Muscle of back (tissue), 11 donors: Measurements from ENCODE around the gene IPO8. TPM values are rescaled to one million over a fixed set of nuclear protein-coding genes. Genes with fewer than 3 reads are reported as not detected.
"Not testable (repeated sequence)": the region's sequence is repeated elsewhere in the genome, so short reads cannot be mapped to it uniquely, and the experiment has no call there.

Experiments used
- DNase-seq, 3 donors: peaks; one replicate each; pipeline versions ENCODE4 v3.0.0 to v3.0.0-alpha.2; 2013
- polyA plus RNA-seq, 10 donors: library from polyadenylated mRNA; unstranded; fragments of 120-200 nt; gene quantifications; one replicate each; pipeline ENCODE4 v1.2.1, GENCODE V29; 2013; ENCODE audit not compliant: insufficient read length in 10 of 10

The IPO8 gene
- polyA plus RNA-seq, 10 donors = 21.7 to 37.8 (median 30.4) TPM

DNA sequence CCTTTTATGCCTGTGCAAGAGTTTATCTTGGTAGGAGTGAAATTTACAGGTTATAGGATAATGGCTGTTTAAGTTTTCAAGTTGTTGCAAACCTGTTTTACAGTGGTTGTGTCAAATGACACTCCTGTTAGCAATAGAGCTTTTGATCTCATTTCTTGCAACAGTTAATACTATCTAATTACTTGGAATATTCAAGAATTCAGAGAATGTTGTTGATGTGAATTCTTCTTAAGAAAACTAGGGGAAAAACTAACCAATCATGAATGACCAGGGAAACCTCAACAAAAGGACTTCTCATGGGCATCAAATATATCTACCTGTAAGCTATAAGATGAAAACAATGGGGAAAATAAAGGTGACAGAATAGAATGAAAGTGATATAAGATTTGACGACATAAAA, 85.0 kb downstream of the IPO8 start:
- DNase-seq = no peak

DNA sequence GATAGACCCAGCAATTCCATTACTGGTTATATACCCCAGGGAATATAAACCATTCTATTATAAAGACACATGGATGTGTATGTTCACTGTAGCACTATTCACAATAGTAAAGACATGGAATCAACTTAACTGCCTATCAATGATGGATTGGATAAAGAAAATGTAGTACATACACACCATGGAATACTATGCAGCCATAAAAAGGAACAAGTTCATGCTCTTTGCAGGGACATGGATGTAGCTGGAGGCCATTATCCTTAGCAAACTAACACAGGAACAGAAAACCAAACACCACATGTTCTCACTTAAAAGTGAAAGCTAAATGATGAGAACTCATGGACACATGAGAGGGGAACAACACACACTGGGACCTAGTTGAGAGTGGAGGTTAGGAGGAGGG, 85.8 kb downstream of the IPO8 start:
- not testable (repeated sequence) for DNase-seq

DNA sequence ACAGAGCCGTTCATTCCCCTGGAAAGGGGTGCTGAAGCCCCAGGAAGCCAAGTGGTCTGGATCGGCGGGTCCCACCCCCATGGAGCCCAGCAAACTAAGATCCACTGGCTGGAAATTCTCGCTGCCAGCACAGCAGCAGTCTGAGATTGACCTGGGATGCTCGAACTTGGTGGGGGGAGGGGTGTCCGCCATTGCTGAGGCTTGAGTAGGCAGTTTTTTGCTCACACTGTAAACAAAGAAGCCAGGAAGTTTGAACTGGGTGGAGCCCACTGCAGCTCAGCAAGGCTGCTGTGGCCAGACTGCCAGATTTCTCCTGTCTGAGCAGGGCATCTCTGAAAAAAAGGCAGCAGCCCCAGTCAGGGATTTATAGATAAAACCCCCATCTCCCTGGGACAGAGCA, 91.4 kb downstream of the IPO8 start:
- DNase-seq = not testable (repeated sequence)

DNA sequence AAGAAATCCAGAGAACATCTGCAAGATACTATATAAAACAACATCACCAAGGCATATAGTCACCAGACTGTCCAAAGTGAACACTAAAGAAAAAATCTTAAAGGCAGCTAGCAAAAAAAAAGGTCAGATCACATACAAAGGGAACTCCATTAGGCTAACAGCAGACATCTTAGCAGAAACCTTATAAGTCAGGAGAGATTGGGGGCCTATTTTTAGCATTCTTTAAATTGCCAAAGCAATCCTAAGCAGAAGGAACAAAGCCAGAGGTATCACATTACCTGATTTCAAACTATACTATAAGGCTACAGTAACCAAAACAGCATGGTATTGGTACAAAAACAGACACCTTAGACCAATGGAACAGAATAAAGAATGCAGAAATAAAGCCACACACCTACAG, 92.5 kb downstream of the IPO8 start:
- no peak for DNase-seq

DNA sequence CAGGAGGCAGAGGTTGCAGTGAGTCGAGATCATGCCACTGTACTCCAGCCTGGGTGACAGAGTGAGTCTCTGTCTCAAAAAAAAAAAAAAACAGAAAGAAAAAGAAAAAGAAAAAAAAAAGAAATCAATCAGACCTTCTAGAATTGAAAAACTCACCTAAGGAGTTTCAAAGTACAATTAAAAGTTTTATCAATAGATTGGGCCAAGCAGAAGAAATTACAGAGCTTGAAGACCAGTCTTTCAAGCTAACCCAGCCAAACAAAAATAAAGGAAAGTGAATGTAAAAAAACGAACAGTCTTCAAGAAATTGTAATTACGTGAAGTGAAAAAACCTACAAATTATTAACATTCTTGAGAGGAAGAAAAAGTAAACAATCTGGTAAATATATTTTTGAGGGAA, 93.0 kb downstream of the IPO8 start:
- DNase-seq = no peak

DNA sequence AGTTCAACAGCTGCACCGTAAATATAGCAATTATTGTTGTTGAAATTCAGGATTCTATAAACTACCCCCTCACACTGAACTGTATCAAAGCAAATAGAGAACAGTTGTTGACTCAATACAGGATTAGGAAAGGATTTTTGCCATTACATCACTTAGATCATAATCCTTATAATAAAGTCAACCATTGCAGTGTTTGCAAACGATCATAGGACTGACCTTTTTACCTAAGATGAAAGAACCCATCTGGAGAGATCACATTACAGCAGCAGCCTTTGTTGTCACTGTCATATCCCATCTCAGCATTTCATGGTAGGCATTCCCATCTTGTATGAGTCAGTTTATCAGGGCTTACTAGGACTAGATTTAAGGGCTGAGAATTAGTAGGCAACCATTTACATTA, 96.1 kb downstream of the IPO8 start:
- peak; percentile 25 to 51 (median 47) for DNase-seq

DNA sequence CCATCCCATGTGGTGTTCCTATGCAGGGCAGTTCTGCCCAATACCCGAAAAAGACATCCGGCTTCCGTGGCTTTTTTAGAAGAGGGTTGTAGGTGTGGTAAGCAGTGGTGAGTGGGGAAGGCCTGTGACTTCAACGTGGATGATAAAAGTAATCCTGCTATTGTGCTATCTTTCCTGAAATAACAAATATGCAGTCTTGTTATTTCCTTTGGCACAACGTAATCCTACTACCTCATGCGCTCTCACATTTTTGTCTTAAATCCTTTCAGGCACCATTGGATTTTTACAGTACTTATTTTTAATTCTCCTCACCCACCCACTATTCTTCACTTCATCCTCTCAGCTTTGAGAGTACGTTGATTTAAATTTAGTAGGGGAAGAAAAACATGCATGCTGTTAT, 96.8 kb downstream of the IPO8 start:
- DNase-seq = no peak

DNA sequence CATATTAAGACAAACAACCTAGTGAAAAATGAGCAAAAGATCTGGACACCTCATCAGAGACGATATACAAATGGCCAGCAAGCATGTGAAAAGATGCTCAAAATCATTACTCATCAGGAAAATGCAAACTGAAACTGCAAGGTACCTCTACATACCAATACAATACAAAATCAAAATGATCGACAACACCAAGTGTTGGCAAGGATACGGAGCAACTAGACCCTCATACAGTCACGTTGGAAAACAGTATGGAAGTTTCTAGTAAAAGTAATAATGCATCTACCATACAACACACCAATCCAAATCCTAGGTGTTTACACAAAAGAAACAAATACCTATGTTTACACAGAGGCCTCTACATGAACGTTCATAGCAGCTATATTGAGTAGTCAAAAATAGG, 99.9 kb downstream of the IPO8 start:
- DNase-seq = no peak

DNA sequence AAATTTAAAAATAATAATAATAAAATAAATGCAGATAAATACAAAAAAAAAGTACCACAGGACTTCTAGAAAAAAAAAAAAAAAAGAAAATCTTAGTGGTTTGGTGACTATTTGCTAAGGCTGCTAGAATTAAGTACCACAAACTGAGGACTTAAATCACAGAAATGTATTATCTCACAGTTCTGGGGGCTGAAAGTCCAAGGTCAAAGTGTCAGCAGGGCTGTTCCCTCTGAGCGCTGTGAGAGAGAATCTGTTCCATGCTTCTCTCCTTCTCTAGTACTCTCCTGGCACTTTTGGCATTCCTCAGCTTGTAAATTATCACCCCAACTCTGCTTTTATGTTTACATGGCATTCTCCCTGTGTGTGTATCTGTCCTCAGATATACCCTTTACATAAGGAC, 101.2 kb downstream of the IPO8 start:
- no peak for DNase-seq

DNA sequence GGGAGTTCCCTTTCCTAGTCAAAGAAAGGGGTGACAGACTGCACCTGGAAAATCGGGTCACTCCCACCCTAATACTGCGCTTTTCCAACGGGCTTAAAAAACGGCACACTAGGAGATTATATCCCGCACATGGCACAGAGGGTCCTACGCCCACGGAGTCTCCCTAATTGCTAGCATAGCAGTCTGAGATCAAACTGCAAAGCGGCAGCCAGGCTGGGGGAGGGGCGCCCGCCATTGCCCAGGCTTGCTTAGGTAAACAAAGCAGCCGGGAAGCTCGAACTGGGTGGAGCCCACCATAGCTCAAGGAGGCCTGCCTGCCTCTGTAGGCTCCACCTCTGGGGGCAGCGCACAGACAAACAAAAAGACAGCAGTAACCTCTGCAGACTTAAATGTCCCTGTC, 107.1 kb downstream of the IPO8 start:
- not testable (repeated sequence) for DNase-seq

DNA sequence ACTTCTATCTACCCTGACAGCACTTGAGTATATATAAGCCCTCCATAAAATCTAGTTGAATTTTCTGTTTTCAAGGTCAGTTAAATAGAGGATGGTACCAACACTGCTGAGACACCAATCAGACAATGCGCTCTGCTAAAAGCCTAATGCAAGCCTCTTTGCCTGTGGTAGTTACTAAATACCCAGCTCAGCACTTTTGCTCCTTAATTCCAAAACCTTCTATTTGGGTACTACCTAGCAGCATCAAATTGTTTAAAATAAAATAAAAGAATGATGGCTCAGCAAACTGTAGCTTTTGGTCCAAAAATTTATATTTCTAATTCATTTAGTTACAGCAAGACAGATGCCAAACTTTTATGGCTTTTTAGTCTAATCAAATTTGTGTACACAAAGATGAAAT, 107.9 kb downstream of the IPO8 start:
- no peak for DNase-seq

DNA sequence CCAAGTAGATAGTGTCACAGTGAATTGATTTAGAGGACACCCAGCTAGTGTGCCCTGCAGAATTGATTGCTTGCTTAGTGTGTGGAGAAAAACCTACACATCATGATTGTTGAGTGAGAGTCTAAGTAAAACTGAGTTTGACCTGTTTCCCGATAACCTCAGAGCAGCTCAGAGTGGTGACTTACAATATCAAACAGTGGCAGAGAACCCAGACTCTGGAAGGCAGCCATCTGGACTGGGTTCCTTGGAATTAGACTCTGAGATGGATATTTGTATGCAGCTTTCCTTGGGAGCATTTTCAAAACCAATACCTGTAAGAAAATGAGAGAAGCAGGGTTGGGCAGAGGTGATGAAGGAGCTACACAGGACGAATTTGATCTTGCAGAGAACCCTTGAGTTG, 109.8 kb downstream of the IPO8 start:
- DNase-seq = no peak

DNA sequence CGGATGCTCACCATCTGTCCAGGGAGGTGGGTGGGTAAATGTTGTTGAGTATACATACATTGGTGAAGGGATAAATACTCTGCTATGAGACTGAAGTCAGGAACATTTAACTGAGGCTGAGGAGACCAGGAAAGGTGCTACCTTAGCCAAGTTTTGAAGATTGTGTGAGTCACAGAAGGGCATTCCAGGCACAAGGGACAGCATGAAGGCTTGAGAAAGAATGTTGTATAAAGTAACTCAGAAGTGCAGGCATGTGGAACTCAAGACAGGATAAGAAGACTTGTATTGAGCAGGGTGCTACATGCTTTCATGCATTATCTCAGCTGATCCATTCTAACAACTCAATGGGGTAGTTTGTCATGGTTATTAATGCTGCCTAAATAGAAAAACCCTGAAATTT, 112.7 kb downstream of the IPO8 start:
- no peak for DNase-seq

DNA sequence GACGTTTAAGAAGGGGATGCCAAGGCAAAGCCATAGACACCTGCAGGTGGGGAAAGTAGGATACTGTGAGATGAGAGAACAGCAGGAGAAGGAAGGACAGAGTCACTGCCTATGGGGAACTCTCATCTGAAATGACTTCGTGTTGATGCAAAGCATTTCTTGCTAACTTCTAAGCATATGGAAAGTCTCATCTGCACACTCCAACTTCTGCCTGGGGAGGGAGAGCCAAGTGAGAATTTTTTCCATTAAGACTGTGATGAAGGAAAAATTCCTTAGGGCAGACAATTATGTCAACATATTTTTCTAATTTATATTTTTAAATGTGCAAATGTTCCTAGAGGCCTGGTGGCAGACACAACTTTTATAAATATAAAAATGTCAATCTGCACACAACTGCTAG, 115.3 kb downstream of the IPO8 start:
- DNase-seq = no peak

Other genes starting within 250 kb of the IPO8 start
- 10 to 100 TPM; 14.8 to 37.8 (median 21.5) TPM for gene CAPRIN2, start 59.1 kb upstream of the IPO8 start, polyA plus RNA-seq
- 10 to 100 TPM in 4 of 10 donors, 1 to 10 TPM in 6; 6.9 to 16.2 (median 8.9) TPM for gene TSPAN11, start 230.9 kb upstream of the IPO8 start, polyA plus RNA-seq